ENCODE results near the gene IL13. TPM values are rescaled to one million over a fixed set of nuclear protein-coding genes. Genes with fewer than 3 reads are reported as not detected.

Gene IL13
- total and polyA plus RNA-seq, 10 of the 15 experiments (the other 5 are each of a cell fraction or from before 2014, with no cell fraction given): 0.06 to 0.40 (median 0.11) TPM; not detected in 6

DNA sequence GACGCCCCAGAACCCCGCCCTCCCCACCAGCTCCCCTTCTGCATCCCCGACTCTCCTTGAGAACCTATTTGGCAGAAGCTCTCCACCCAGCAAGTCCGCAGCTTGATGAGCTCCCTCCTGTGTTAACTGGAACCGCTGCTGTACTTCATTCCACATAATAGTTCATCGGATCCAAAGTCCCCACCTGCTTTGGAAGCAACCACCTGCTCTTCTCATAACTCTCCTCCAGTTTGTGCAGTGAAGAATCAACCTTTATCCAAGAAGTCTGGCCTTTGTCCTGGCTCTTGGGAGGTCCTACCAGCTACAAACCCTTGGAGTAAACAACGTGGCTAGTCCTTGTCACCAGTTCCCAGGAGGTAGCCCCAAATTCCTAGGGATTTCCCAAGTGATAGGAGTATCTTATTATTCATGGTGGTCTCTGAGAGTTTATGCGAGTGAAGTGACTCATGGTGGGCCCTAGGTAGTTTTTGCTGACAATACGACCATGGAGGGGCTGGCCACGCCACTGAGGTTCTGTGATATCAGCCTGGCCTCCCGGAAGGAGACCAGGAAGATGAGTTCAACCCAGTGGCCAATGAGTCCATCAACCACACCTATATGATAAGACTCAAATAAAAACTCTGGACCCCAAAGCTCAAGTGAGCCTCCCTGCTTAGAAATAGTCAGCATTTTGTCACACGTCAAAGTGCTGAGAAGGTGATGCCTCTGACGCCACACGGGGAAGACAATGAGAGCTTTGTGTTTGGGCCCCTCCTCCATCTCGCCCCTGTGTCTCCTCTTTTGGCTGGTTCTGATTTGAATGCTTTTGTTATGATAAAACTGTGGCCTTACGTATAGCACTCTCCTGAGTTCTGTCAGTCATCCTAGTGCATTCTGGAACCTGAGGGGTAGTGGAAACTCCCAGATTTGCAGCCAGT, 12.3 kb downstream of the IL13 start:
- Histone ChIP-seq H3K27me3 (replicated peaks in 1 of 2; ENCODE audit: control insufficient read depth in 2 of 2, insufficient read depth in 2 of 2, low read length in 1 of 2) (no peaks in the 10 kb centered on the region), H3K36me3 (ENCODE audit: control insufficient read depth in 2 of 2, insufficient read depth in 2 of 2, low read length in 1 of 2) (no peaks in the 10 kb centered on the region), H3K4me2 (ENCODE audit: control insufficient read depth, insufficient read depth) (no peak overlapping the region), H3K9me3 (replicated peaks; ENCODE audit: control insufficient read depth, insufficient read depth, low read length) (no peaks in the 10 kb centered on the region), H3K9ac (ENCODE audit: control insufficient read depth, insufficient read depth, low read length) (no peak overlapping the region), H3K4me1 (ENCODE audit: control insufficient read depth, insufficient read depth, low read length) (peaks cover 24% of the 10 kb centered on the region), H2AFZ (ENCODE audit: control insufficient read depth, low read depth, low read length) (no peak overlapping the region), H3K4me3 (no peak overlapping the region), H3K79me2 (ENCODE audit: control insufficient read depth, insufficient read depth, low read length) (no peaks in the 10 kb centered on the region), H3K27ac (ENCODE audit: control insufficient read depth, insufficient read depth) (no peak overlapping the region), H4K20me1 (ENCODE audit: control insufficient read depth, insufficient read depth) (no peaks in the 10 kb centered on the region)
- in situ Hi-C loops (cut with MboI) (no loop called here), intact Hi-C loops (cut with micrococcal nuclease; ENCODE audit: unreplicated experiment) (no loop called here)
- ATAC-seq (no peak), FAIRE-seq (no peak), DNase-seq (ENCODE audit: low read depth, low spot score) (no peak)
- SMC1A ChIA-PET (ENCODE audit: uncharacterized antibody, unreplicated experiment): interaction anchor here (0.6 to 11.4 kb wide), 2 partner anchors 8 to 182 kb away, joined by 3 to 156 read pairs; partner anchors contain the start of gene IL13
- CTCF ChIA-PET: interaction anchor here (0.7 to 1.5 kb wide), 3 partner anchors 9 to 19 kb away, joined by 3 read pairs; no protein-coding TSS in a partner anchor
- 88% methylated on average over 16 of the region's 16 CpGs for WGBS (ENCODE audit: insufficient coverage, insufficient replicate concordance, low lambda C conversion rate, missing lambda C conversion rate)
- RAD21 ChIA-PET (ENCODE audit: unreplicated experiment): interaction anchor here (0.8 to 1.9 kb wide), 4 partner anchors 24 to 150 kb away, joined by 3 to 6 read pairs (median 3); no protein-coding TSS in a partner anchor
- POLR2A ChIA-PET: interaction anchor here (1.0 to 11.2 kb wide), 4 partner anchors 8 to 67 kb away, joined by 3 to 118 read pairs (median 3); partner anchors contain the start of genes IL13 and KIF3A
- BruUV-seq (replicated peaks): no TSS peak
- TF ChIP-seq, protein P1, sequence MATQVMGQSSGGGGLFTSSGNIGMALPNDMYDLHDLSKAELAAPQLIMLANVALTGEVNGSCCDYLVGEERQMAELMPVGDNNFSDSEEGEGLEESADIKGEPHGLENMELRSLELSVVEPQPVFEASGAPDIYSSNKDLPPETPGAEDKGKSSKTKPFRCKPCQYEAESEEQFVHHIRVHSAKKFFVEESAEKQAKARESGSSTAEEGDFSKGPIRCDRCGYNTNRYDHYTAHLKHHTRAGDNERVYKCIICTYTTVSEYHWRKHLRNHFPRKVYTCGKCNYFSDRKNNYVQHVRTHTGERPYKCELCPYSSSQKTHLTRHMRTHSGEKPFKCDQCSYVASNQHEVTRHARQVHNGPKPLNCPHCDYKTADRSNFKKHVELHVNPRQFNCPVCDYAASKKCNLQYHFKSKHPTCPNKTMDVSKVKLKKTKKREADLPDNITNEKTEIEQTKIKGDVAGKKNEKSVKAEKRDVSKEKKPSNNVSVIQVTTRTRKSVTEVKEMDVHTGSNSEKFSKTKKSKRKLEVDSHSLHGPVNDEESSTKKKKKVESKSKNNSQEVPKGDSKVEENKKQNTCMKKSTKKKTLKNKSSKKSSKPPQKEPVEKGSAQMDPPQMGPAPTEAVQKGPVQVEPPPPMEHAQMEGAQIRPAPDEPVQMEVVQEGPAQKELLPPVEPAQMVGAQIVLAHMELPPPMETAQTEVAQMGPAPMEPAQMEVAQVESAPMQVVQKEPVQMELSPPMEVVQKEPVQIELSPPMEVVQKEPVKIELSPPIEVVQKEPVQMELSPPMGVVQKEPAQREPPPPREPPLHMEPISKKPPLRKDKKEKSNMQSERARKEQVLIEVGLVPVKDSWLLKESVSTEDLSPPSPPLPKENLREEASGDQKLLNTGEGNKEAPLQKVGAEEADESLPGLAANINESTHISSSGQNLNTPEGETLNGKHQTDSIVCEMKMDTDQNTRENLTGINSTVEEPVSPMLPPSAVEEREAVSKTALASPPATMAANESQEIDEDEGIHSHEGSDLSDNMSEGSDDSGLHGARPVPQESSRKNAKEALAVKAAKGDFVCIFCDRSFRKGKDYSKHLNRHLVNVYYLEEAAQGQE (IDR thresholded peaks at IDR 0.05; ENCODE audit: low read depth, low read length): no peak
- TF ChIP-seq, protein P2, sequence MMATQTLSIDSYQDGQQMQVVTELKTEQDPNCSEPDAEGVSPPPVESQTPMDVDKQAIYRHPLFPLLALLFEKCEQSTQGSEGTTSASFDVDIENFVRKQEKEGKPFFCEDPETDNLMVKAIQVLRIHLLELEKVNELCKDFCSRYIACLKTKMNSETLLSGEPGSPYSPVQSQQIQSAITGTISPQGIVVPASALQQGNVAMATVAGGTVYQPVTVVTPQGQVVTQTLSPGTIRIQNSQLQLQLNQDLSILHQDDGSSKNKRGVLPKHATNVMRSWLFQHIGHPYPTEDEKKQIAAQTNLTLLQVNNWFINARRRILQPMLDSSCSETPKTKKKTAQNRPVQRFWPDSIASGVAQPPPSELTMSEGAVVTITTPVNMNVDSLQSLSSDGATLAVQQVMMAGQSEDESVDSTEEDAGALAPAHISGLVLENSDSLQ (IDR thresholded peaks at IDR 0.05): peak; percentile 66; the same call in 1 of the 2 replicates

Data from GM12878 (cell line).